DMS153 treated with DMSO at 0.1 percent for 48 hours (cell line): ENCODE results near the gene F2RL2.
"Not testable (repeated sequence)": the region's sequence is repeated elsewhere in the genome, so short reads cannot be mapped to it uniquely, and the experiment has no call there.

ENCODE experiments used
- DNase-seq: peaks from one replicate; lab custom pipeline; 2025; ENCODE audit not compliant: unreplicated experiment; lab: John Stamatoyannopoulos, UW

The F2RL2 gene

GRCh38 chr5:76622076-76622475 is 1.1 kb downstream of the F2RL2 start:
- no peak for DNase-seq

- no peak for DNase-seq
These were observed 3.0 kb downstream of the F2RL2 start for GRCh38 chr5:76620166-76620565.

GRCh38 chr5:76617675-76618074 is 5.5 kb downstream of the F2RL2 start:
- no peak for DNase-seq

GRCh38 chr5:76617229-76617628 is 6.0 kb downstream of the F2RL2 start:
- DNase-seq: no peak

GRCh38 chr5:76616206-76616605 is 7.0 kb downstream of the F2RL2 start:
- DNase-seq: no peak

- DNase-seq: no peak
These were observed 7.4 kb downstream of the F2RL2 start for GRCh38 chr5:76615759-76616158.

GRCh38 chr5:76612942-76613341 is 10.3 kb downstream of the F2RL2 start:
- no peak for DNase-seq

GRCh38 chr5:76610196-76610595 is 13.0 kb downstream of the F2RL2 start:
- DNase-seq: no peak

GRCh38 chr5:76608833-76609232 is 14.4 kb downstream of the F2RL2 start:
- no peak for DNase-seq

GRCh38 chr5:76607353-76607871 is 15.8 kb downstream of the F2RL2 start:
- DNase-seq: no peak

- no peak for DNase-seq
These were observed 16.5 kb downstream of the F2RL2 start for GRCh38 chr5:76606701-76607100.

GRCh38 chr5:76604838-76605237 is 18.4 kb downstream of the F2RL2 start:
- no peak for DNase-seq

GRCh38 chr5:76603991-76604390 is 19.2 kb downstream of the F2RL2 start:
- not testable (repeated sequence) for DNase-seq

- DNase-seq: no peak
These were observed 21.0 kb downstream of the F2RL2 start for GRCh38 chr5:76602094-76602726.

GRCh38 chr5:76601470-76601869 is 21.7 kb downstream of the F2RL2 start:
- peak; percentile 15 for DNase-seq

- no peak for DNase-seq
These were observed 22.5 kb downstream of the F2RL2 start for GRCh38 chr5:76600716-76601115.

GRCh38 chr5:76598531-76598930 is 24.7 kb downstream of the F2RL2 start:
- no peak for DNase-seq

GRCh38 chr5:76595755-76596481 is 27.3 kb downstream of the F2RL2 start:
- DNase-seq: no peak

GRCh38 chr5:76594107-76594506 is 29.1 kb downstream of the F2RL2 start:
- no peak for DNase-seq

- DNase-seq: no peak
These were observed 30.5 kb downstream of the F2RL2 start for GRCh38 chr5:76592692-76593091.

GRCh38 chr5:76591366-76591765 is 31.8 kb downstream of the F2RL2 start:
- no peak for DNase-seq

GRCh38 chr5:76590027-76590426 is 33.2 kb downstream of the F2RL2 start:
- DNase-seq: no peak

GRCh38 chr5:76586531-76586930 is 36.7 kb downstream of the F2RL2 start:
- no peak for DNase-seq
